B cell (primary cell): Measurements from ENCODE around the gene GAB3. TPM values are rescaled to one million over a fixed set of nuclear protein-coding genes. Genes with fewer than 3 reads are reported as not detected.

Experiments used
- ATAC-seq: fragments of 200-7000 bp; cut with Tn5 transposase; one replicate; pipeline ENCODE4 v1.10.0; 2021; ENCODE audit warnings: low read depth, mild to moderate bottlenecking, moderate number of reproducible peaks, moderate library complexity
- CTCF ChIA-PET: fragments of 350-600 bp; sonication (Branson Sonifier 250); formaldehyde crosslinking; loops from one replicate; lab custom pipeline; 2021; ENCODE audit warnings: antibody characterized with exemption, inconsistent platforms; lab: Charles Lee
- POLR2A ChIA-PET: fragments of 350-600 bp; sonication (Branson Sonifier 250); formaldehyde crosslinking; loops from one replicate; lab custom pipeline; 2021; ENCODE audit warnings: antibody characterized with exemption; lab: Charles Lee
- DNase-seq: peaks from one replicate; pipeline ENCODE4 v3.0.0; 2013
- H2AFZ ChIP-seq: 2 replicates; pipeline ENCODE4 v1.6.1; 2012; ENCODE audit warnings: mild to moderate bottlenecking, low read depth, low read length; ENCODE audit not compliant: insufficient read depth, poor library complexity, severe bottlenecking
- H3K27ac ChIP-seq, 2 donors: 1 replicate in 1 of 2; 2 replicates in 1 of 2; pipeline ENCODE4 v1.5.1; 2012 to 2013; ENCODE audit warnings: low read length in 2 of 2, mild to moderate bottlenecking in 2 of 2, moderate library complexity in 1 of 2
- H3K27me3 ChIP-seq, 4 experiments: fragments of 200-600 bp in 1 of 4; sonication (generic) in 1 of 4; replicated peaks in 1 of 4; 1 replicate in 2 of 4; 2 replicates in 2 of 4; pipeline versions ENCODE4 v1.6.1 to v1.7.0; 2013 to 2016; ENCODE audit warnings: low read length in 3 of 4, mild to moderate bottlenecking in 2 of 4, mixed read lengths in 1 of 4, moderate library complexity in 1 of 4; ENCODE audit not compliant: insufficient read depth in 4 of 4, control insufficient read depth in 3 of 4; ENCODE audit errors: control extremely low read depth in 1 of 4
- H3K36me3 ChIP-seq, 2 experiments: replicated peaks in 1 of 2; 1 replicate in 1 of 2; 2 replicates in 1 of 2; pipeline versions ENCODE4 v1.6.1 to v1.7.1; 2013; ENCODE audit warnings: low read length in 1 of 2; ENCODE audit not compliant: insufficient read depth in 2 of 2, control insufficient read depth in 1 of 2; ENCODE audit errors: control extremely low read depth in 1 of 2, extremely low read depth in 1 of 2
- H3K4me1 ChIP-seq, 2 donors: fragments of 200-600 bp in 1 of 2; sonication (generic) in 1 of 2; 1 replicate in 1 of 2; 2 replicates in 1 of 2; pipeline versions ENCODE4 v1.5.1 to v1.6.1; 2013 to 2017; ENCODE audit warnings: low read length in 2 of 2; ENCODE audit not compliant: control insufficient read depth in 2 of 2, insufficient read depth in 2 of 2
- H3K4me2 ChIP-seq: replicated peaks from 2 replicates; pipeline ENCODE3; 2012; ENCODE audit warnings: mild to moderate bottlenecking, low read depth, low read length; ENCODE audit not compliant: poor library complexity, severe bottlenecking
- H3K4me3 ChIP-seq, 5 experiments: fragments of 200-600 bp in 1 of 5; sonication (generic) in 1 of 5; 1 replicate in 3 of 5; 2 replicates in 2 of 5; pipeline versions ENCODE4 v1.5.1 to v1.7.0; 2011 to 2016; ENCODE audit warnings: low read length in 4 of 5, mild to moderate bottlenecking in 4 of 5, low read depth in 2 of 5, control low read depth in 1 of 5, moderate library complexity in 1 of 5; ENCODE audit not compliant: insufficient read depth in 1 of 5; ENCODE audit errors: control extremely low read depth in 1 of 5, extremely low read depth in 1 of 5
- H3K79me2 ChIP-seq: fragments of 200-600 bp; sonication (generic); one replicate; pipeline ENCODE4 v1.6.0; 2016; ENCODE audit warnings: low read length; ENCODE audit not compliant: control insufficient read depth, insufficient read depth
- H3K9ac ChIP-seq: fragments of 200-600 bp; sonication (generic); 2 replicates; pipeline ENCODE4 v1.6.1; 2017; ENCODE audit warnings: mild to moderate bottlenecking, low read length, moderate library complexity
- H3K9me3 ChIP-seq, 3 donors: one replicate each; pipeline versions ENCODE4 v1.6.1 to v1.7.1; 2013; ENCODE audit warnings: low read length in 2 of 3; ENCODE audit not compliant: control insufficient read depth in 2 of 3, insufficient read depth in 1 of 3; ENCODE audit errors: control extremely low read depth in 1 of 3
- H4K20me1 ChIP-seq: 2 replicates; pipeline ENCODE4 v1.6.0; 2012; ENCODE audit warnings: mild to moderate bottlenecking, low read length; ENCODE audit not compliant: insufficient read depth, control insufficient read depth, poor library complexity, severe bottlenecking
- H3K27ac Mint-ChIP-seq: one replicate; pipeline ENCODE4 v1.8.0; 2021; ENCODE audit warnings: mixed read lengths
- H3K27me3 Mint-ChIP-seq: one replicate; pipeline ENCODE4 v1.8.0; 2021; ENCODE audit warnings: mixed read lengths
- H3K4me1 Mint-ChIP-seq: one replicate; pipeline ENCODE4 v1.8.0; 2021; ENCODE audit warnings: mixed read lengths
- H3K4me3 Mint-ChIP-seq: one replicate; pipeline ENCODE4 v1.8.0; 2021; ENCODE audit warnings: mixed read lengths
- H3K9me3 Mint-ChIP-seq: one replicate; pipeline ENCODE4 v1.8.0; 2022; ENCODE audit warnings: mixed read lengths; ENCODE audit not compliant: insufficient read depth
- CTCF ChIP-seq: fragments of 200-600 bp; IDR thresholded peaks from one replicate; pipeline ENCODE4 v1.8.0; 2022; ENCODE audit warnings: antibody characterized with exemption, mild to moderate bottlenecking
- EZH2 ChIP-seq: IDR thresholded peaks from 2 replicates; pipeline ENCODE4 v1.6.1; 2012; ENCODE audit warnings: borderline replicate concordance, low read depth, mild to moderate bottlenecking, moderate library complexity, low read length; ENCODE audit not compliant: insufficient read depth, poor library complexity, severe bottlenecking
- WGBS: methylation state at CpG from one replicate; pipeline ENCODE4 v1.1.5; 2013; ENCODE audit warnings: missing lambda C conversion rate; ENCODE audit not compliant: insufficient coverage; 5-methylcytosine and 5-hydroxymethylcytosine counted together
- intact Hi-C: fragments of 100-400 bp; cut with micrococcal nuclease; formaldehyde crosslinking; loops from one replicate; pipeline ENCODE4 v1.10.0; 2022
- polyA plus RNA-seq: library from polyadenylated mRNA; depleted of rRNA; stranded (reverse); fragments of >200 nt; gene quantifications from 2 replicates; pipeline ENCODE4 v1.2.3, GENCODE V29; 2012
- total RNA-seq, 2 donors: library from RNA; stranded (reverse); fragments of 120-200 nt in 1 of 2; gene quantifications; 1 replicate in 1 of 2; 2 replicates in 1 of 2; pipeline versions ENCODE4 v1.2.3 to v1.2.4, GENCODE V29; 2013 to 2022

Gene GAB3
- total and polyA plus RNA-seq, 2 donors (not counting 1 experiment from before 2014, with no cell fraction given): 13.2 to 16.5 TPM

GRCh38 chrX:154793084-154793795 is 42.4 kb upstream of the GAB3 start:
- Histone ChIP-seq H3K27me3 (no peaks in the 10 kb centered on the region), H3K9me3 (no peaks in the 10 kb centered on the region), H2AFZ (no peak overlapping the region), H4K20me1 (no peaks in the 10 kb centered on the region), H3K79me2 (no peaks in the 10 kb centered on the region), H3K27ac (no peak overlapping the region), H3K9ac (no peak overlapping the region), H3K4me1 (no peaks in the 10 kb centered on the region), H3K36me3 (no peaks in the 10 kb centered on the region), H3K4me2 (no peak overlapping the region), H3K4me3 (no peak overlapping the region)
- no peak for DNase-seq
- no CpG with 5 or more reads among the region's 7 CpGs for WGBS
- TF ChIP-seq CTCF (no peak), EZH2 (no peak)
- ChIA-PET POLR2A (no interaction called here), CTCF (no interaction called here)
- no peak for ATAC-seq
- Mint-ChIP-seq H3K27ac (no peak overlapping the region), H3K9me3 (no peaks in the 10 kb centered on the region), H3K4me3 (no peak overlapping the region), H3K4me1 (peaks cover 8% of the 10 kb centered on the region), H3K27me3 (no peaks in the 10 kb centered on the region)
- intact Hi-C loops: no loop called here

DNA sequence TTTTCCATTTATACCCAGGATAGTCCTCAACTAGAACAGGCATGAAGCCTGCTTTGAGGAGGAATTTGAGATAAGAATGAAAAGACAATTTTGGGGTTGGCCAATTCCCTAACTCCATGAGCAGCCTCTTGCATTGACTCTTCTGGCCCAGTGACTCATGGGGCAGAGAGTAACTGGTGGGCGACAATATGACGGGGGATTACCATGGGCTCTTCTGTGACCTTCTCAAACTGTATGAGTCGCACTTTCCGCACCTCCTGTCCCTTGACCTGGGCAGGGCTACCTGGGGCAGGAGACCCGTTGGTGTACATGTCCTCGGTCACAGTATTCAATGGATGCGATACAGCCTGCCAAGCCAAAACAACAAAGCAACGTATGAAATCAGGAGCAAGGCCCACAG is 41.1 kb upstream of the GAB3 start:
- Mint-ChIP-seq H3K4me1 (peaks cover 5% of the 10 kb centered on the region), H3K4me3 (no peak overlapping the region), H3K27me3 (no peaks in the 10 kb centered on the region), H3K9me3 (no peaks in the 10 kb centered on the region), H3K27ac (no peak overlapping the region)
- intact Hi-C loops: no loop called here
- ChIA-PET POLR2A (no interaction called here), CTCF (no interaction called here)
- Histone ChIP-seq H3K9me3 (no peaks in the 10 kb centered on the region), H4K20me1 (no peaks in the 10 kb centered on the region), H3K79me2 (no peaks in the 10 kb centered on the region), H3K36me3 (no peaks in the 10 kb centered on the region), H3K4me2 (no peak overlapping the region), H3K4me3 (no peak overlapping the region), H3K9ac (no peak overlapping the region), H2AFZ (no peak overlapping the region), H3K27ac (no peak overlapping the region), H3K27me3 (no peaks in the 10 kb centered on the region), H3K4me1 (no peaks in the 10 kb centered on the region)
- 88% methylated on average over 2 of the region's 8 CpGs for WGBS
- TF ChIP-seq CTCF (no peak), EZH2 (no peak)
- no peak for ATAC-seq
- no peak for DNase-seq
